Trophoblast cell (in vitro differentiated cells and primary cell): Measurements from ENCODE around the gene CARHSP1.

Source experiments
- DNase-seq, 2 donors: peaks; one replicate each; pipeline ENCODE4 v3.0.0-alpha.2; 2016
- H2AFZ ChIP-seq: 2 replicates; pipeline ENCODE4 v1.6.1; 2013; ENCODE audit warnings: low read length, moderate library complexity, mild to moderate bottlenecking; ENCODE audit not compliant: insufficient read depth, poor library complexity
- H2AK5ac ChIP-seq: 2 replicates; pipeline ENCODE4 v1.6.1; 2013; ENCODE audit warnings: mild to moderate bottlenecking, low read length
- H2BK120ac ChIP-seq: 2 replicates; pipeline ENCODE4 v1.6.1; 2013; ENCODE audit warnings: low read length, mild to moderate bottlenecking, moderate library complexity; ENCODE audit not compliant: insufficient read depth, poor library complexity
- H2BK12ac ChIP-seq: 2 replicates; pipeline ENCODE4 v1.6.1; 2013; ENCODE audit warnings: mild to moderate bottlenecking, low read length, moderate library complexity
- H2BK5ac ChIP-seq: 2 replicates; pipeline ENCODE4 v1.6.1; 2013; ENCODE audit warnings: low read length, low read depth, moderate library complexity, mild to moderate bottlenecking; ENCODE audit not compliant: poor library complexity
- H3K14ac ChIP-seq: 2 replicates; pipeline ENCODE4 v1.6.1; 2013; ENCODE audit warnings: mild to moderate bottlenecking, low read length
- H3K18ac ChIP-seq: 2 replicates; pipeline ENCODE4 v1.6.1; 2013; ENCODE audit warnings: mild to moderate bottlenecking, low read length
- H3K23ac ChIP-seq: 2 replicates; pipeline ENCODE4 v1.6.1; 2013; ENCODE audit warnings: low read length
- H3K27ac ChIP-seq: 2 replicates; pipeline ENCODE4 v1.5.1; 2013; ENCODE audit warnings: low read depth, mild to moderate bottlenecking, inconsistent platforms, low read length, moderate library complexity
- H3K27me3 ChIP-seq: 2 replicates; pipeline ENCODE4 v1.6.1; 2013; ENCODE audit warnings: inconsistent platforms, mild to moderate bottlenecking, low read length, moderate library complexity; ENCODE audit not compliant: insufficient read depth
- H3K36me3 ChIP-seq, 2 experiments: 1 replicate in 1 of 2; 2 replicates in 1 of 2; pipeline ENCODE4 v1.6.1; 2013; ENCODE audit warnings: low read length in 2 of 2, mild to moderate bottlenecking in 2 of 2, moderate library complexity in 1 of 2; ENCODE audit not compliant: insufficient read depth in 2 of 2, control insufficient read depth in 1 of 2
- H3K4ac ChIP-seq: 2 replicates; pipeline ENCODE4 v1.6.1; 2013; ENCODE audit warnings: low read depth, mild to moderate bottlenecking, low read length, moderate library complexity
- H3K4me1 ChIP-seq, 2 experiments: 1 replicate in 1 of 2; 2 replicates in 1 of 2; pipeline ENCODE4 v1.6.1; 2013; ENCODE audit warnings: low read length in 2 of 2, mild to moderate bottlenecking in 2 of 2, moderate library complexity in 1 of 2; ENCODE audit not compliant: insufficient read depth in 2 of 2, control insufficient read depth in 1 of 2
- H3K4me2 ChIP-seq: 2 replicates; pipeline ENCODE4 v1.6.1; 2013; ENCODE audit warnings: inconsistent platforms, mild to moderate bottlenecking, low read length, moderate library complexity
- H3K4me3 ChIP-seq: 2 replicates; pipeline ENCODE4 v1.5.1; 2013; ENCODE audit warnings: mild to moderate bottlenecking, low read depth, low read length, inconsistent platforms
- H3K79me1 ChIP-seq: one replicate; pipeline ENCODE4 v1.6.1; 2013; ENCODE audit warnings: low read length
- H3K79me2 ChIP-seq: 2 replicates; pipeline ENCODE4 v1.6.1; 2013; ENCODE audit warnings: low read length, mild to moderate bottlenecking; ENCODE audit not compliant: control insufficient read depth, insufficient read depth, poor library complexity
- H3K9ac ChIP-seq: 2 replicates; pipeline ENCODE4 v1.6.1; 2013; ENCODE audit warnings: mild to moderate bottlenecking, low read length
- H3K9me3 ChIP-seq: 2 replicates; pipeline ENCODE4 v1.6.1; 2013; ENCODE audit warnings: low read depth, mild to moderate bottlenecking, control low read depth, inconsistent platforms, low read length; ENCODE audit not compliant: insufficient read depth
- H4K12ac ChIP-seq: 2 replicates; pipeline ENCODE4 v1.6.1; 2013; ENCODE audit warnings: low read depth, mild to moderate bottlenecking, low read length, moderate library complexity
- H4K8ac ChIP-seq: 2 replicates; pipeline ENCODE4 v1.6.1; 2013; ENCODE audit warnings: low read depth, mild to moderate bottlenecking, low read length, moderate library complexity
- H4K91ac ChIP-seq: one replicate; pipeline ENCODE4 v1.6.1; 2013; ENCODE audit warnings: low read depth, mild to moderate bottlenecking, low read length, moderate library complexity
- WGBS: extraction: QIAGEN DNeasy Blood & Tissue Kit; methylation state at CpG from one replicate; pipeline ENCODE4 v1.1.7; 2013; ENCODE audit warnings: missing lambda C conversion rate; ENCODE audit not compliant: insufficient read length, insufficient coverage; ENCODE audit errors: extremely low coverage; 5-methylcytosine and 5-hydroxymethylcytosine counted together

The CARHSP1 gene

GRCh38 chr16:8907096-8907495, 38.3 kb upstream of the CARHSP1 start:
- H2BK5ac ChIP-seq = no peak overlapping the region
- H3K4me3 ChIP-seq = no peak overlapping the region
- H3K4me1 ChIP-seq = peaks cover 2 to 9% of the 10 kb centered on the region in 2 experiments
- no peak overlapping the region for H3K23ac ChIP-seq
- no peak overlapping the region for H3K18ac ChIP-seq
- H2BK120ac ChIP-seq = no peak overlapping the region
- H3K4ac ChIP-seq = no peak overlapping the region
- WGBS = no CpG with 5 or more reads among the region's 4 CpGs
- H2BK12ac ChIP-seq = no peak overlapping the region
- H3K4me2 ChIP-seq = no peak overlapping the region
- H3K9ac ChIP-seq = no peak overlapping the region
- no peaks in the 10 kb centered on the region for H3K27me3 ChIP-seq
- no peak overlapping the region for H2AFZ ChIP-seq
- peaks cover 34 to 60% of the 10 kb centered on the region in 2 experiments for H3K36me3 ChIP-seq
- peaks cover 2% of the 10 kb centered on the region for H3K9me3 ChIP-seq
- no peak overlapping the region for H3K14ac ChIP-seq
- DNase-seq = no peak
- no peaks in the 10 kb centered on the region for H3K79me2 ChIP-seq
- H4K12ac ChIP-seq = no peak overlapping the region
- no peak overlapping the region for H4K8ac ChIP-seq
- H3K27ac ChIP-seq = no peak overlapping the region
- no peak overlapping the region for H2AK5ac ChIP-seq
- no peak overlapping the region for H4K91ac ChIP-seq
- no peaks in the 10 kb centered on the region for H3K79me1 ChIP-seq

DNA sequence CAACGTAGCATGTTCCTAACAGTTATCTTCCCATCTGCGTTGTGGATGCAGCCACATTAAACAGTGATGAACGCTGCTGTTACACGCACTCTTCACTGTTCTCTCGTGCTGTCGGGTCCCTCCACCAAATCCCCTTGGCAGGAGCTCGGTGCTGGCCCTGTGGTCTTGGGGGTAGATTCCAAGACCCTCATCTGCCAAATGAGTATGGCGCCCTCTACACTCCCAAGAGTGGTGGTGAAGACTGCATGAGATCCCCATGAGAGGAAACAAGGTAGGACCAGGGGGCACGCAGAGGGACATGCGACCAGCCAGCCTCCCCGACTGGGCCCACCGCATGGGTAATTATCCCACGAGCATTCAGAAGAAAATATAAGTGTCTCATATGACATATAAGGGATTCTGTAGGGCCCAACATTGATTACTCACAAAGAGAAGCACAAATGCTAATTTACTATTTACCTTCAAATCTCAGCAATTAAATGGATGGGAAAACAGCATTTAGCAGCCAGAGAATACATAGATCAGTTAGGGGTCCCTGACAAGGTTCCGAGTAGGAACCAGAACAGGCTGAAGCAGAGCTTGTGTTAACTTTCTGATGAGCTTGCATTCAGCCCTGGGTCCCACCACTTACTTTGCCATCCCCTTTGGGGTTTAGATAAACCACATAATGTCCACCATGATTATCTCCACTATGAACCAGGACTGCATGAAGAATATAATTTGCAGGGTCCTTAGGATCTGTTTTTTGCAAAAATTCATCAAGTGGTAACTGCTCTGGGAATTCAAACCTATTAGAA, 37.2 kb upstream of the CARHSP1 start:
- Histone ChIP-seq H4K12ac (no peak overlapping the region), H2AK5ac (no peak overlapping the region), H3K9ac (no peak overlapping the region), H3K14ac (no peak overlapping the region), H3K4ac (no peak overlapping the region), H3K27ac (no peak overlapping the region), H2AFZ (no peak overlapping the region), H3K36me3 (peaks cover 42 to 66% of the 10 kb centered on the region in 2 experiments), H3K4me1 (no peaks in the 10 kb centered on the region), H3K27me3 (no peaks in the 10 kb centered on the region), H3K18ac (no peak overlapping the region), H3K9me3 (peaks cover 2% of the 10 kb centered on the region), H3K23ac (no peak overlapping the region), H3K4me3 (no peak overlapping the region), H4K8ac (no peak overlapping the region), H2BK12ac (no peak overlapping the region), H3K79me1 (no peaks in the 10 kb centered on the region), H3K79me2 (no peaks in the 10 kb centered on the region), H4K91ac (no peak overlapping the region), H2BK5ac (no peak overlapping the region), H3K4me2 (no peak overlapping the region), H2BK120ac (no peak overlapping the region)
- no CpG with 5 or more reads among the region's 14 CpGs for WGBS
- no peak for DNase-seq

DNA sequence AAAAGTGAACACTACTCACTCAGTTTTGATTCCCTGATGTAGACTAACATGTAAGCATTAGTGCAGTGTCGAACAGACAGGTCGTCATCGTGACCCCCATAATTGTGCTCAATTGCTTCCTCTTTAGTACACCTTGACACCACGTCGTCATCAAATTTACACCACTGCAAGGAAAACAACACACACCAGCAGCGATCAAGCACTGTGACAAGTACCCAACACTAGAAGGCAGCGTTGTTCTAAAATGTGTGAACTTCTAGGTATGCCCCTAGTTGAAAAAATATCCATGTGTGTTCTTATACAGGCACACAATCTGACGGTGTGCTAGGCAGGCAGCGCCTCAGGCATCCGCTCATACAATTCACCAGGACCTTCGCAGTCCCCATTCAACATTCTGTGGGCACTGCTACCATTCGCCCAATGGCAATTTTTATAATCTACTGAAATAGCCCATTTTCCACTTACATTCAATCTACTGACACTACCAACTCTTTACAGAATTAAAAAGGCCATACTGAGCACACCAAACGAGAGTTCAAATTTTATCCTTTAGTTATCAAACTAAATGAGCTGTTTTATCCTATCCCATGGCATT, 36.5 kb upstream of the CARHSP1 start:
- Histone ChIP-seq H3K4me1 (no peaks in the 10 kb centered on the region), H3K23ac (no peak overlapping the region)
- no CpG with 5 or more reads among the region's 13 CpGs for WGBS

GRCh38 chr16:8904018-8904430, 35.2 kb upstream of the CARHSP1 start:
- H3K14ac ChIP-seq = no peak overlapping the region
- no peak overlapping the region for H3K9ac ChIP-seq
- no peak overlapping the region for H2AFZ ChIP-seq
- H2AK5ac ChIP-seq = no peak overlapping the region
- no peak overlapping the region for H2BK12ac ChIP-seq
- H4K91ac ChIP-seq = no peak overlapping the region
- no peak overlapping the region for H3K23ac ChIP-seq
- WGBS = no CpG with 5 or more reads among the region's 8 CpGs
- H3K36me3 ChIP-seq = peaks cover 40 to 64% of the 10 kb centered on the region in 2 experiments
- no peak overlapping the region for H3K4ac ChIP-seq
- no peak overlapping the region for H4K8ac ChIP-seq
- H3K27me3 ChIP-seq = no peaks in the 10 kb centered on the region
- H4K12ac ChIP-seq = no peak overlapping the region
- no peak overlapping the region for H2BK120ac ChIP-seq
- no peak overlapping the region for H3K18ac ChIP-seq
- H3K4me3 ChIP-seq = no peak overlapping the region
- H3K79me2 ChIP-seq = no peaks in the 10 kb centered on the region
- no peaks in the 10 kb centered on the region for H3K79me1 ChIP-seq
- H3K4me2 ChIP-seq = no peak overlapping the region
- no peak overlapping the region for H2BK5ac ChIP-seq
- H3K4me1 ChIP-seq = no peaks in the 10 kb centered on the region
- no peak overlapping the region for H3K27ac ChIP-seq
- DNase-seq = no peak
- peaks cover 2% of the 10 kb centered on the region for H3K9me3 ChIP-seq

More for the DNA sequence above, 36.5 kb upstream of the CARHSP1 start:
- no peaks in the 10 kb centered on the region for H3K79me2 ChIP-seq
- peaks cover 40 to 63% of the 10 kb centered on the region in 2 experiments for H3K36me3 ChIP-seq
- H3K4me3 ChIP-seq = no peak overlapping the region
- no peaks in the 10 kb centered on the region for H3K79me1 ChIP-seq
- peak; percentile 8 to 52 for DNase-seq
- H2AK5ac ChIP-seq = no peak overlapping the region
- no peaks in the 10 kb centered on the region for H3K27me3 ChIP-seq
- no peak overlapping the region for H3K9ac ChIP-seq
- no peak overlapping the region for H3K4me2 ChIP-seq
- no peak overlapping the region for H2BK12ac ChIP-seq
- H4K8ac ChIP-seq = no peak overlapping the region
- no peak overlapping the region for H3K4ac ChIP-seq
- H4K91ac ChIP-seq = no peak overlapping the region
- H4K12ac ChIP-seq = no peak overlapping the region
- no peak overlapping the region for H2AFZ ChIP-seq
- H3K27ac ChIP-seq = no peak overlapping the region
- peaks cover 2% of the 10 kb centered on the region for H3K9me3 ChIP-seq
- H2BK120ac ChIP-seq = no peak overlapping the region
- H2BK5ac ChIP-seq = no peak overlapping the region
- H3K14ac ChIP-seq = no peak overlapping the region
- no peak overlapping the region for H3K18ac ChIP-seq
